HEK293T (cell line): ENCODE results near the gene STRC.
"Not testable (repeated sequence)": the region's sequence is repeated elsewhere in the genome, so short reads cannot be mapped to it uniquely, and the experiment has no call there.

Experiments
- CTCF ChIA-PET: fragments of 350-600 bp; formaldehyde crosslinking; extraction: SDS; loops from one replicate; lab custom pipeline; 2021; ENCODE audit warnings: antibody characterized with exemption, inconsistent platforms; lab: Yijun Ruan, JAX
- POLR2A ChIA-PET: fragments of 350-600 bp; formaldehyde crosslinking; extraction: SDS; loops from one replicate; lab custom pipeline; 2020; ENCODE audit warnings: antibody characterized with exemption, inconsistent platforms; lab: Yijun Ruan, JAX
- DNase-seq: peaks from one replicate; pipeline ENCODE4 v3.0.0; 2012; ENCODE audit warnings: mixed read lengths; ENCODE audit errors: extremely low spot score
- ARNT ChIP-seq: fragments of 450-650 bp; IDR thresholded peaks from 2 replicates; pipeline ENCODE4 v1.6.1; 2017; ENCODE audit warnings: mild to moderate bottlenecking
- BHLHE40 ChIP-seq: fragments of 450-650 bp; IDR thresholded peaks from 2 replicates; pipeline ENCODE4 v1.6.1; 2016; ENCODE audit warnings: mild to moderate bottlenecking, moderate library complexity, borderline replicate concordance
- CTBP1 ChIP-seq: fragments of 450-650 bp; IDR thresholded peaks from 2 replicates; pipeline ENCODE4 v1.6.1; 2016; ENCODE audit warnings: borderline replicate concordance
- ELF4 ChIP-seq: fragments of 450-650 bp; IDR thresholded peaks from 2 replicates; pipeline ENCODE4 v1.6.1; 2017; ENCODE audit warnings: antibody characterized with exemption
- FOXA1 ChIP-seq: fragments of 450-650 bp; IDR thresholded peaks from 2 replicates; pipeline ENCODE4 v1.6.1; 2016; ENCODE audit warnings: mild to moderate bottlenecking
- FOXK2 ChIP-seq: fragments of 450-650 bp; IDR thresholded peaks from 2 replicates; pipeline ENCODE4 v1.6.1; 2016; ENCODE audit warnings: mild to moderate bottlenecking
- FOXM1 ChIP-seq: fragments of 450-650 bp; IDR thresholded peaks from 2 replicates; pipeline ENCODE4 v1.6.1; 2017; ENCODE audit warnings: mild to moderate bottlenecking, borderline replicate concordance
- HDGF ChIP-seq: fragments of 450-650 bp; IDR thresholded peaks from 2 replicates; pipeline ENCODE4 v1.6.1; 2017; ENCODE audit warnings: antibody characterized with exemption, borderline replicate concordance
- L3MBTL2 ChIP-seq: fragments of 450-650 bp; conservative IDR thresholded peaks from 2 replicates; pipeline ENCODE4 v1.6.1; 2016; ENCODE audit warnings: mild to moderate bottlenecking
- LEF1 ChIP-seq: fragments of 450-650 bp; IDR thresholded peaks from 2 replicates; pipeline ENCODE4 v1.6.1; 2017; ENCODE audit warnings: mild to moderate bottlenecking, borderline replicate concordance
- NFRKB ChIP-seq: fragments of 450-650 bp; IDR thresholded peaks from 2 replicates; pipeline ENCODE4 v1.6.1; 2016; ENCODE audit warnings: mild to moderate bottlenecking, moderate library complexity
- SP1 ChIP-seq: fragments of 450-650 bp; IDR thresholded peaks from 2 replicates; pipeline ENCODE4 v1.6.1; 2017
- SUZ12 ChIP-seq: fragments of 450-650 bp; IDR thresholded peaks from 2 replicates; pipeline ENCODE4 v1.6.1; 2016; ENCODE audit warnings: mild to moderate bottlenecking
- TARDBP ChIP-seq: fragments of 450-650 bp; IDR thresholded peaks from 2 replicates; pipeline ENCODE4 v1.6.1; 2016
- ZNF384 ChIP-seq: fragments of 450-650 bp; IDR thresholded peaks from 2 replicates; pipeline ENCODE4 v1.6.1; 2016
- TF ChIP-seq, protein P1 (sequence below): fragments of 450-650 bp; IDR thresholded peaks from 2 replicates; pipeline ENCODE4 v1.6.1; 2016

STRC gene

DNA sequence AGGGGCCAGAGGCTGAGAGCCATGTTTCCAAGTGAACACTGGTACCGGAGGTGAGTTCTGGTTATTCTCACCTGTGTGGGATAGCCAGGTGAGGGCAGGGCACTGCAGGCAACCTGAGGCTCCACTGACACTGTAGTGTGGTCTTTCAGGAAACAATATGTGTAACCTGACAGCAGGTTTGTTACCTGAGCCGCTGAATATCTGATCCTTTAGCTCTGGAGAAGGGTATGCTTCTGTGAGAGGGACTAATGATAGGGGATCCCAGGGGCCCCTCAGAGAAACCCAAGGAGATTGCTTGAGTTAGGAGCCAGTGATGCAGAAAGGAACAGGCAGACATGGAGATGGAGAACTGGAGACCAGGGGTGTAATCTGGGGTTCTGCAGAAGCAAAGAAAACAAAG is at the start of gene STRC:
STRC (minus strand) TSS at position 101 of the 400 bp plus-strand sequence; CDS start at position 23, 78 bp downstream.
- CTCF ChIA-PET, DNase-seq, POLR2A ChIA-PET: not testable (repeated sequence)

DNA sequence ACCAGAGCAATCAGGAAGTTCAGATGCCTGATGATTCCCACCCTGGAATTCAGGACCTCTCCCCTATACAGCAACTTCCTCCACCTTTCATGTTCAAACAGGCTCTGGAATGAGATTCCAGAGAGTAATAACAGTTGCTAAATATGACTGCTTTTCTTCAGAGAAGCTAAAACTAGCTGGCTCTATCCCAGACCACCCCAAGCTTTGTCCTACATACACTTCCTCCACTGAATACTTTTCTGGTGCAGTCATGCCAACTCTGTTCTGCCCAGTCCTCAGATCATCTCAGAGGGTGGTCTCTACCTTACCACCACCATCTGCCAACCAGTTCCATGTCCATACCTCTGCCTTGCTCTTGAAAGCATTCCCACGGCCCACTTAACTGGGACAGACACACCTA is 47.6 kb upstream of the STRC start:
- DNase-seq, CTCF ChIA-PET: not testable (repeated sequence)

DNA sequence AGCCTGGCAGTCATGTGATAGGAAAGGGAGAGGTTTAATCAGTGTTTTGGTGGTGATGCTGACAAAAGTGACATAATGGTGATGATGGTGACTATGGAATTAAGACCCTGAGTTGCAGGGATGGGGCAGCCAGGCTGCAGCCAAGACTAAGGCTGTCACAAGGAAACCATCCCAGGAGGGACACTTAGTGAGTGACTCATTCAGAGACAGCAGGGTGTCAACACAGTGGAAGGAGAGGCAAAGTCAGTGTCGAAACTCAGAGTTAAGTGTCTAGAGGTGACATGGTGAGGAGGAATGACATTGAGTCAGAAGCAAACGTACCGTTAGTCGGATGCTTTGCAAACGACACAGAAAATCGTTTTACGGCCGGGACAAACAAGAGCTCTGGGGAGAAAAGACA is 44.7 kb upstream of the STRC start:
- DNase-seq, POLR2A ChIA-PET, CTCF ChIA-PET: not testable (repeated sequence)

More for the DNA sequence above, 47.6 kb upstream of the STRC start:
- POLR2A ChIA-PET: not testable (repeated sequence)

DNA sequence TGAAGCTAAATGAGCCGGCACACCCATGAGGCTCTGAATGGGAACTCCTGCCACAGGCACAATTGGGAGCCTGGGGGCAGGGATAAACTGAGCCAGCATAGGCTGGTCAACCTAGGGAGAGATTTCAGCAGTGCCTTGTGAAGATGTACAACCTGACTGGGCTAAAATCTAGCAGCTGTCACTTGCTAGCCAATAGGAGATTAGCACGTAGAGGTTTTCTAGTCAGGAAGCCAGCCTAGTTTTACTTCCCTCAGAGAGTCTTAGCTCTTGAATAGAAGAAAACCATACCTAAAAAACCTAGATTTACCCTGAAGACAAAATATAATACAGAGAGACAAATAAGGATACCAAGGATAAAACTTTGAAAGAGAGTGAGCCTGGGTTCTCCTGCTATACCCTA is 43.7 kb upstream of the STRC start:
- CTCF ChIA-PET, DNase-seq, POLR2A ChIA-PET: not testable (repeated sequence)

DNA sequence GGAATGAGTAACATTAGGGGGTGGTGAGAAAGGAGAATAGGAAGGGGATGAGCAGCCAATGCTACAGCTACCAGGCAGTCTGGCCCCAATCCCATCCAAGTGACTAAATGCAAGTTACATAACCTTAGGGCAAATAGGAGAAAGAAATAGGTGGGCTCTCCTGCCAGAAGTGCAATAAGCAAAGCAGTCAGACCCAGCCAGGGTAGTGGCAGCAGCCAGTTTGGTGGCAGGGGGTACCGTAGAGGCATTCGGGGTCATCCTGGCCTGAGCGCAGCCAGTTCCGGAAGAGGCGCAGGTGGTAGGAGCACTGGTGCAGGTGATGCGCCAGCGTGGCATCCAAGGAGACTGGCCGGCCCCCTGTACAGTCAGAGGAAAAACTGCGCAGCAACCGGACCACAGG is 41.1 kb upstream of the STRC start:
- POLR2A ChIA-PET, DNase-seq, CTCF ChIA-PET: not testable (repeated sequence)

DNA sequence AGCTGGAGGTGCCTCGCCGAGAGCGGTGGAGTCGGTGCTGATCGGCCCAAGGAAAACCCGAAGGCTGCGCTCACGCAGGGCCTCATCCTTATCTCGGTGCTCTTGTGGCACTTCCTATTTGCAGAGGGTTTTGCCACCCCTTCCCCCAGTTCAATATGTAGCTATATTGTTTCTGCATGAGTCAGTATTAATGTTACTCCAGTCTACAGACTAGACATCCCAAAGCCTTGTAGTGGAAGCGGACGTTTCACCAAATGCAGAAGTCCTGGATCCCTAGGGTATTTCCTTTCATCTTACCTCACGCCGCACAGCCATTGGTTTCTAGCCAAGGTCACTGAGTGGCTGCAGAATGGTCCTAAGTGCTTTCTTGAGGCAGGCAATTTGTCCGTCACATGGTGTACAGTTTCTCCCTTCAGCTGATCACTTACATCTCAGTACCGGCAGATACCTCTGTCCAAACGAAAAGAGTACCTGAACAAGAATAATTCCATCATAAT is 30.9 kb upstream of the STRC start:
- POLR2A ChIA-PET, DNase-seq, CTCF ChIA-PET: not testable (repeated sequence)

DNA sequence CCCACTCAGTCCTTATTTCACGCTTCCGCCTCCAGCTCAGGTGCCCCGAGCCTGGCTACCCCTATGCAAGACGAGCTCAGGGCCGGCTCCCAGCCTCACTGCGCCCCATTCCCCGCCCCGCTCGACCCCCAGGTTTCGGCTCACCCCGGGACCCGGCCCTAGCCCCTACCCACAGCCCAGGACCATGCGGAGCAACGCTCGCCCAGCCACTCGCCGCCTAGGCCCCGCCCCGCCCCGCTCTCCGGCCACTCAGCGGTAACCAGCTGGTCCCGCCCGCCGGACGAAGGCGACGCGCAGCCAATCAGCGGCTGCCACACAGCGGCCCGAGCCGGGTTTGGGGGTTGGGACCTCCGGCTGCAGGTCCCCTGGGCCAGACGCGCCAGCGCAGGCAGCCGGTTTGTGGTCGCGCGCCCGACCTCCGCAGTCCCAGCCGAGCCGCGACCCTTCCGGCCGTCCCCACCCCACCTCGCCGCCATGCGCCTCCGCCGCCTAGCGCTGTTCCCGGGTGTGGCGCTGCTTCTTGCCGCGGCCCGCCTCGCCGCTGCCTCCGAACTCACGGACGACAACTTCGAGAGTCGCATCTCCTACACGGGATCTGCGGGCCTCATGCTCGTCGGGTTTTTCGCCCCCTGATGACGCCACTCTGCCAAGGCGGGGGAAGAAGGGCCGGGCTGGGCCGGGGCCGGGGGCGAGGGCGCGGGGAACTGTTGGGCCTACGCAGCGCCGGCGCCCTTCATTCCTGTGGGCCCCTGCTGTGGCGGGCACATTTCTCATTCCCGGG is 30.2 kb upstream of the STRC start, which contains the start of gene CATSPER2:
CATSPER2 (minus strand) TSS at position 196 of the 781 bp plus-strand sequence. CDS start 783 bp downstream, outside the sequence.
- no peak for DNase-seq
- POLR2A ChIA-PET: no interaction called here
- CTCF ChIA-PET: no interaction called here

DNA sequence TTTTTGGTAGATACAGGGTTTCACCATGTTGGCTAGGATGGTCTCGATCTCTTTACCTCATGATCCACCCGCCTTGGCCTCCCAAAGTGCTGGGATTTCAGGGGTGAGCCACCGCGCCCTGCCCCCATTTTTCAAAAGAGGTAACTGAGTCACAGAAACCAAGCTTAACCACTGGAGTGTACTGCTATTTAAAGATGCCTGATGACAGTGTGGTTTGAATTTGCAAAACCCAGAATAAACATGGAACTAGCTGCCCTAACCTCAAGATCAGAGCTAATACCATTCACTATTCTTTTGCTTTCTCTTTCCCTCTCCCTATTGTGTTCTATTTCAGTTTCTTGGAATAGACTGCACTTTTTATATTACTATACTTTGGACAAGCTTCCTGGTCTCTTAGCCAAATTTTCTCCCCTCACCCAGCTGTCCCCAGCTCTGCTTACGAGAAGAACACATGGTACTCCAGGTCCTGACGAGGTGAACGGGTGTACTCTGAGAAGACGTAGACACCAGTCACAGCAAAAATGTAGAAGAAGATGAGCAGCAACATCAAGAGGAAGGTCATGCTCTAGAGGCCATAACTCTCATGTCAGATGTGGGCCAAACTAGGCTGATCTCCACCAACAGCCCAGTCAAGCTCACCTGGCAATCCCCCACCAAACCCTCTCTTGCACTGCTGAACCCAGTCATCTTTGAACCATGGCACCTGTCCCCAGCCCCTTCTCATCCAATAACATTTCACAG is 20.0 kb upstream of the STRC start:
- CTCF ChIA-PET, POLR2A ChIA-PET, DNase-seq: not testable (repeated sequence)

More for the DNA sequence above, 30.2 kb upstream of the STRC start, which contains the start of gene CATSPER2:
- TF ChIP-seq, protein P1, sequence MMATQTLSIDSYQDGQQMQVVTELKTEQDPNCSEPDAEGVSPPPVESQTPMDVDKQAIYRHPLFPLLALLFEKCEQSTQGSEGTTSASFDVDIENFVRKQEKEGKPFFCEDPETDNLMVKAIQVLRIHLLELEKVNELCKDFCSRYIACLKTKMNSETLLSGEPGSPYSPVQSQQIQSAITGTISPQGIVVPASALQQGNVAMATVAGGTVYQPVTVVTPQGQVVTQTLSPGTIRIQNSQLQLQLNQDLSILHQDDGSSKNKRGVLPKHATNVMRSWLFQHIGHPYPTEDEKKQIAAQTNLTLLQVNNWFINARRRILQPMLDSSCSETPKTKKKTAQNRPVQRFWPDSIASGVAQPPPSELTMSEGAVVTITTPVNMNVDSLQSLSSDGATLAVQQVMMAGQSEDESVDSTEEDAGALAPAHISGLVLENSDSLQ: no peak
- TF ChIP-seq FOXM1 (no peak), NFRKB (no peak), FOXA1 (no peak), HDGF (no peak), ARNT (no peak), BHLHE40 (no peak), FOXK2 (no peak), SUZ12 (no peak), L3MBTL2 (no peak), TARDBP (no peak)

DNA sequence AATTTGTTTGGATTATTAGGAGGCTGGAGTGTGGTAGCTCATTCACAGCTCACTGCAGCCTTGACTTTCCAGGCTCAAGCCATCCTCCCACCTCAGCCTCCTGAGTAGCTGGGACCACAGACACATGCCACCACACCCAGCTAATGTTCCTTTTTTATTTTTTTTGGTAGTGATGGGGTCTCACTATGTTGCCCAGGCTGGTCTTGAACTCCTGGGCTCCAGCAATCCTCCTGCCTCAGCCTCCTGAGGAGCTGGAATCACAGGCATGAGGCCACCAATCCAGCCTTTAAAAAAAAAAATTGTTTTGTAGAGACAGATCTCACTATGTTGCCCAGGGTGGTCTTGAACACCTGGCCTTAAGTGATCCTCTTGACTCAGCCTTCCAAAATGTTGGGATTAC is 8.3 kb upstream of the STRC start:
- DNase-seq, CTCF ChIA-PET, POLR2A ChIA-PET: not testable (repeated sequence)

DNA sequence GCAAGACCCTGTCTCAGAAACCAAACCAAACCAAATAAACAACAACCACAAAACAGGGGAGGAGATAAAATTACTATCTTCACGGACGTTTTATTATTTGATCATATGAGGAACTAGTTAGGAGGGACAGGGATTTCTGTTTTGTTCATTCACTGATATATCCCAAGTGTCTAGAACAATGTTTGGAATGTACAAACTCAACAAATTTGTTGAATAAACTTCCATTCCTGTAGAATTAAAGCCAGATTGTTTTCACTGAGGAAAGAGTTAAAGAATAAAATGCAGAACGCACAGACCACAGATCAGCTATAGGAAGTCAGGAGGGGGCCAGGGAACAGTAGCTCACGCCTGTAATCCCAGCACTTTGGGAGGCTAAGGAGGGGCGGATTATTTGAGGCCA is 6.5 kb upstream of the STRC start:
- TF ChIP-seq HDGF (no peak), CTBP1 (no peak), ELF4 (no peak), BHLHE40 (no peak), ZNF384 (no peak), NFRKB (no peak), L3MBTL2 (no peak), FOXK2 (no peak), FOXA1 (no peak), TARDBP (no peak), LEF1 (no peak), ARNT (no peak), SP1 (no peak), SUZ12 (no peak), FOXM1 (no peak)
- TF ChIP-seq, protein P1: no peak
- POLR2A ChIA-PET: no interaction called here
- DNase-seq: no peak
- CTCF ChIA-PET: no interaction called here

DNA sequence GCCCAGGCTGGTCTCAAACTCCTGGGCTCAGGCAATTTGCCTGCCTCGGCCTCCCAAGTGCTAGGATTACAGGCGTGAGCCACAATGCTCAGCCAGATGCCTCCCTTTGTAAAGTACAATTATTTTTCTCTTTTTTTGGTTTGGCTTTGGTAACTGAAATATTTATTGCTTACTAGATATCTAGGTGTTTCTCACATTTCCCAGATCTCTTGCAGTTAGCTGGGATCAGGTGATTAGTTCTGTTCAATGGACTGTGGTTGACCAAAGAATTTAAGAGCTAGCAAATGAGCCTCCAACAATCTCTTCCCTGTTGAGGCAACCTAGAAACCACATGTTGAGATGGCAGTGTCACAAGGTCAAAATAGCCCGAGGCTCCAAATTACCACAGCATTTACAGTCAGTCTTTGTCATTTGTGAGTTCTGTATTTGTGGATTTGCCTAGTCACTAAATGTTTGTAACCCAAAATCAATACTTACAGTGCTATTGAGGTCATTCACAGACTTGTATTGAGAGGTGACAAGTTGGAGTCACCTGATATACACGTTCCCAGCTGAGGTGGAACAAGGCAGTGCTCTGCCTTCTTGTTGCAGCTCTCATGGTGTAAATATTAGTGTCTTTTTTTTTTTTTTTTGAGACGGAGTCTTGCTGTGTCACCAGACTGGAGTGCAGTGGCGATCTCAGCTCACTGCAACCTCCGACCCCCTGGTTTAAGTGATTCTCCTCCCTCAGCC is 3.6 kb upstream of the STRC start:
- CTCF ChIA-PET, DNase-seq, POLR2A ChIA-PET: not testable (repeated sequence)

DNA sequence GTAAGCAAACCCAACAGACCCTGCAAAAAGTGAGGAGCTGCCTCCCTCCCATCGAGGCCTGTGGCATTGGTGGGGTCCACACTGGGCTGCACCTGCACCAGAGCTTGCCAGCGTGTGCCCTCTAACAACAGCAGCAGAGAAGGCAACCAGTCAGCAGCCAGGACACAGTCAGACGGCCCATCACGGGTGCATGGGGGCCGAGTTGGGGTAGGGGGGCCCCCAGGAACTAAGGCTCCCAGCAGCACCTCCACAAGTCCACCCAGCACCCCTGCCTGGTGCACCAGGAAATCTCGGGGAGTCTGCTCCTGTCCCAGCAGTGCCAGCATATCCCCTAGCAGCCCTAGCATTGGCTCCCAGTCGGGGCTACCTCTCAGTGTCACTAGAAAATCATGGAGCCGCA is 850 bp downstream of the STRC start:
- POLR2A ChIA-PET, DNase-seq, CTCF ChIA-PET: not testable (repeated sequence)
